ENCODE results near the gene RND3.

Gene RND3

DNA sequence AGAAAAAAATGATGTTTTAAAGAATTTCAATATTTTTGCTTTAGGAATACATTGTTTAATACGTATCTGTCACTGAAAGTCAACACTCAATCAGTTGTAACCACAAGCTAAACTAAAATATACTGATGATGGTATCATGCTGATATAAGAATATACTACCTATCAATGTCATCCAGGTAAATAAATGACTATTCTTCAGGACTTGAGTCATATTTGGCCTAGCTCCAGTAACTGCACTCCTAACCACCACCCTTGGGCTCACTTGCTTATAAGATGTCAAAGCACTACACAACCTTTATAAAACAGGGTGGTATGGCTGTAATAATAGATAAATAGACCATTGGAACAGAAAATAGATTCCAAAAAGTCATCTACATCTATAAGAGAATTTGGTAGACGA is 48.8 kb downstream of the RND3 start:
- no peak for FAIRE-seq

DNA sequence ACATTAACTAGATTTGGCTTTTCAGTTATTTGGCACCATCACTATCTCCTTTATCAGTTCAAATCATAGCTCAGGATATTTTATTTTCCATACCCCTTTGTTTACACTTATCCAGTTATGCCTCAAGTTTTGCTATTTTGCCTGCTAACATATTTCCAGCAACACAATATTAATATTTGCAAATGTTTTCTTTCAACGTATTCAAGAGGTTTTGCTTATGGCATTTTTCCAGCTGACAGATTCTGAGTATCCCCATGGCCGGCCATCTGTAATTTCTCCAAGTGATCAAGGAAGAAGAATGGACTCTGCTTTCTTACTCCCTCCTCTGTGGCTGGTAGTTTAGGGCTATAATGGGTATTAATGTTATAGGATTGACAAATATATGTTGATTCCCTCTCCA is 49.4 kb downstream of the RND3 start:
- no peak for FAIRE-seq

DNA sequence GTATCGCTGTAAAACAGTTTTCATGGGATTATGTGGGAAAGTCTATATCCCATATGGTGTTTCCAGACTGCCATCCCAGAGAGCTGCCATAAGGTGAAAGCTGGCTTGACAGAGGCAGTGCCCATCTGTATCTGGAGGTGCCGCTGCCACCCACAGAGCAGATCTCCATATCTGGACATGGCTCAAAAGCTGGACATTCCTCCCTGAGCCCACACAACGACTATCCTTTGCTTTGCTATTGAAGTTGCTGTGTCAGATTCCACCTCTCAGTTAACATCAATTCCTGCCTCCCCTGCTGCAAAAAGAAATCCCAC is 55.2 kb downstream of the RND3 start:
- no peak for FAIRE-seq

DNA sequence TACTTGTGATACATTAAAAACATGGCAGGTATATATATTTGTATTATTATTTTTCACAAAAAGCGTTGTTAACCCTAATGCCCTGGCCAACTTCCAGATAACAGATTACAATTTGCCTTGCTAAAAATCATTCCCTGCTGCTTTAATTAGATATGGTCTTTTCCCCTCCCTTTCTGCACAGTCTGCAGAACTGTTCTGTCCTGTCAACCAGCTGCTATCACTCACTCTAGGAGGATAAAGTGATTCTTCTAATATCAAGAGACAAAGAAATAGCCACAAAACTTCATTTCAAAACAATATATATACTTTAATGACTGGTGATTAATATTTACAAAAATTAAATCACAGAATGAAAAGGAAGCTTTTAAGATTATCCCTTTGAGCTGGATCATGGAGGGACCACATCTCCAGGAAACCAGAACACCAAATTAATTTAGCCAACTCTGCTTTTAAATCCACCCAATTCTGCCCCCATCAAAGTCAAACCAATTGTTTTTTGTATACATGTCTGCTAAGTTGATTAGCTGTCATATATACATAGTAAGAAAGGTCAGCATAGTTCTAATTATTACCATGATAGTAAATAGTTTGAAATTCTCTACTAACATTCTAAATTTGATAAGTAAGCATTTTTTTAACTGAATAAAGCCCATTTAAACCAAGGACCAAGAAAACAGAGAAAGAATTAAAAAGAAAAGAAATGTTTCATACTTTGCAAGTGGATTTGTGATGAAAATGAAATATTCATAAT is 55.7 kb downstream of the RND3 start:
- FAIRE-seq: no peak

DNA sequence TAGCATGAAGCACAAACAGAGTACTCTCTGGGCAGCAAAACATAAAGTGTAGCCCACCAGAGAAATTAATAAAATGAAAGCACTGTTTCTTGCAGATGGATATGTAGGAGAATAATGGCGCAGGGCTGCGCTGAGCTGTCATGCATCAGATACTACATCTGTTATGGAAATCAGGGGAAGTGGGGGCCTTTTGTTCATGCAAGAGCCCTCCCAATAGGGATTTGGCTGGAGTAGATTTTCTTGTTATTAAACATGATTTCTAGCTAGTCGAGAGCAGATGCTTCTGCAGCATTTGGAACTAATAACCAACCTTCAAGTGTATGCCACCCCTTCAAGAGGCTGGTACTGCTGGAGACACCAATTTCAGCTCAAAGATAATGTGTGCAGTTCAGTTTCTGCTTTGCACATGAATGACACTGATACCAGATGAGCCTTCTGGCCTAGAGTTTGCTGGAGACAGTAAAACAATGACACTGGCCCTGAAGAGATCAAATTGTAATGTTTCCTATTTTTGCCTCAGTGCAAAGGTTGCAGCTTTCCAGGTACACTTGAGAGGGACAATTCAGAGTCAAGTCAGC is 58.0 kb downstream of the RND3 start:
- no peak for FAIRE-seq

DNA sequence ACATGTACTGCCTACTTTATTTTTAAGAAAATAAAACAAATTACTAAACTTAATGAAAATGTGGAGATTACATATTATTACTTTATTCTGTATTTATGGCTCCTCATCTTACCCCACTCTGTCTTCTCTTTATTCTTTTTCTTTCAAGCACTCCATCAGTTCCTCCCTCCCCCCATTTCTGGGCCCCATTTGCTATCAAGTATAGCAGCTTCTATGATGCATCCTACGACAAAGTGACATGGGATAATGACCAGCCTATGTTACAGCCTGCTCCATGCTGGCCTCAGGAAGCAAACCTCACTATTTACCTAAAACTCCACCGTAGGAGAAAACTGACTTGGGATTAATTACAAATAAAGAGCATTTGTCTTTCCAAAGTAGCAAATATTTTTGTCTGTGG is 58.8 kb downstream of the RND3 start:
- FAIRE-seq: no peak

DNA sequence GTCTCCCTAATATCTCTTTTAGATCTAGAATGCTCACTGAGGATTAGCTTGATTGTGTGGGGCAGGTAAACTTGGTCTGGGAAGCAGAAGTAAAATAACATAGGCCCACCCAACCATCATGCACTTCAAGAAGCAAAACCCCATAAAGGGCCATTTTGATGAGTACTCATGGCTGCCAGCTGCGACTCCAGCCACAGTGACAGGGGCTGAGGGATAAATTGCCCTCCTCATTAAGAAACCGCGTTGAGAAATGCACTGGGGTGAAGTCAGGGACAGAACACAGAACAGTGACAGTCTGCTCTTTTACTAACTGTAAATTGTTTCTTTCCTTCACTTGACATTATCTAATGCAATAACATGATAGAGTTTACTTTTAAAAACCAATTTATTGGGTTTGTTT is 60.2 kb downstream of the RND3 start:
- no peak for FAIRE-seq

DNA sequence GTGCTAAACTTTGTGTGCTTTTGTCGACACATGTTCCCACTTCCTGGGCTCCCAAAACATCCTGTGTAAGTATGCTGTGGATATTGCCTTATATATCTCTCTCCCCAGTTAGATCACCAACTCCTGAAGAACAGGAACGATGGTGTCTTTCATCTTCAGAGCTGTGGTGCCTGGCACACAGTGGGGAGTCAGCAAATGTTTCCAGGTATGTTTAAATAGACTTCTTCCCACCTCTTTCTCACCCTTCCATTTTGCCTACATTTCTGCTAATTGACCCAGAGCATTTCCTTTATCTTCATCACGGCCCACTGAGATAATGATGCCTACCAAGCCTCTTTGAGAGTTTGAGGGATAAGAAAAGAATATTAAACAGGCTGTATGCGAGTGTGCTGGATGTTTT is 60.7 kb downstream of the RND3 start:
- FAIRE-seq: no peak

DNA sequence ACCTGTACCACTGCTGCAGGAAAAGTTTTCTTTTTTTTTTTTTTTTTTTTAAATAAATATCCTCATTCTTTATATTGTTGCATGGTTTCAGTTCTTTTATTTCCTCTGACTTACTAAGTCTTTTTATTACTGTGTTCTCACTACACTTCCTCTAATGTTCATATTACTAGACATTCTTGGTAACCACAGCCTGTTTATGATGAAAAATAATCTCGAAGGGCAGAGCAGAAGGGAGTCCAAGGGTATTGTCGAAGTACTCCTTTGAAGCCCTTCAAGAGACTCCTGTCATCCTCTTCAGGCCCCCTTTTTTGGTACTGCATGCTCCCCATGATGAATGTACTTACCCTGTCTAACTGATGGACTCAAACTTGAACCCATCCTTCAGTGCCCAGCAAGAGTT is 61.2 kb downstream of the RND3 start:
- FAIRE-seq: no peak

DNA sequence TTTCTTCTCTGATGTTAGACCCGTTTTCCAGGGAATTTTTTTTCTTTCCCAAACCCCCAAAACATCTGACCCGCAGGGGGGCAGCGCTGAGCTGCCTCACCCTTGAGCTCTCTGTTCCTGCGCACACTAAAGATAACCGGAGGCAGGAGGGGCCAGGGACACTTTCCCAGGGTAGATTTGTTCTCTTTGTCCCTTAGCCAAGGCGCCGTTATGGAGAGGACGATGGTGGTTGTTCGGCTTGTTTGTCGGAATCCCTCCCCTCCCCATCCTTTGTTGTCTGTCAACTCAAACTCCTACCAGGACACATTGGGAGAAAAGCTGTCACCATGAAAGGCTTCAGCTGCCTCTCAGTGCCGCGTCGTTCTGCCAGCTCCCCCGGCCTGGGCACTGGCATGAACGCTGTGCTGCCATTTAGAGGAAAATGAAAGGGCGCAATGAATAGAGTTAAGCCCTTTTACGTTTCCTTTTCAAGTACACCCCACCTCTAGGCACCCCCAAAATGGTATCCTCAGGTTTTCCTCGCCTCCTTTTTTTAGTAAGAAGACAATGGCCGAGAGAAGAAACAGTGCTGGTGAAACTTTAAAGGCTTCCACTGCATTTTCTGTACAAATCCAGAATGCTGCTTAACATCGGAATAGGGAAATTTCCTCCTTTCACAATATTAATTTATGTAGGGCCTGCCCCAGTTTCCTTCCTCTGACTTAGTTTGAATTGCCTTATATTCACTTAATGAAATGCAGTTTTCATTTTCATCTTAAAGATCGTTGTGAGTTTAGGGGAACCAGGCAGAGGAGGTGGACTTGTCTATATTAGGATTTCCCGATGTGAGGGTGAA is 62.1 kb downstream of the RND3 start:
- FAIRE-seq: no peak

DNA sequence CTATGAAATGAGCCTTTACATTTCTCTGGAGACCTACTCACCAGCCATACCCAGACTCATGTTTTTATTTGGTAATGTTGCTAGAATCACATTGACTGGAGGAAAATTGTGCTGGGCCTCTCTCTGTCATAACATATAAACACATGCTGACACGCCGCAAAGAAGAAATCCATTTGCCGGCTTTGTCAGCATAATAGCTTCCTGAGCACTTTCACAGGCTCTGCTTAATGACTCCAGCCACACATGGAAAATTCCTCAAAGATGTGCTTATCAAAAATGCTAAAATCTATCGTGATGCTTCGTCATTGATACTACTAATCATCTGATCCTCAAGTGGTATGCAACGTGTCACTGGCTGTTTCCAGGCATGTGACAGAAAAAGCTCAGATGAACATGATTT is 63.1 kb downstream of the RND3 start:
- FAIRE-seq: no peak

DNA sequence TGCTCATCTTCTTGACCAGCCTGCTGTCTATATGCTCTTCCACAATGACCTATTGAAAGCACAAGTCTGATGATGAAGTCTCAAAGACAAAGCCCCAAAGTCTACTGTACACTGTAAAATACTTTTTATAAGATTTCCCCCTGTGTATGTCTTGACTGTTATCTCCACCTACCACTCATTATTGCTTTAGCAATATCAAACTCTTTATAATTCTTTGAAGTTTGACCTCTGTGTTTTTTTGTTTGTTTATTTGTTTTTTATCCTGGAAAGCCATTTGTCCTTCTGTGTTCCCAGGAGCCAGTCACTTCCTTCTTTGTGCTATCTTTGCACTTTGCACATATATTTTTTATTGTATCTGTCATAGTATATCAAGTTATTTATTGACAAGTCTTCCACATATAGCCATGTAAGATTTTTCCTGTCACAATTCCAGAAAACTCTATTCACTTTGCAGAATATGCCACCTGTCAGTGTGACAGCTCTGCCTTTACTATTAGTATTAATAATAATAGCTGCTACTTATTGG is 66.3 kb downstream of the RND3 start:
- FAIRE-seq: no peak

DNA sequence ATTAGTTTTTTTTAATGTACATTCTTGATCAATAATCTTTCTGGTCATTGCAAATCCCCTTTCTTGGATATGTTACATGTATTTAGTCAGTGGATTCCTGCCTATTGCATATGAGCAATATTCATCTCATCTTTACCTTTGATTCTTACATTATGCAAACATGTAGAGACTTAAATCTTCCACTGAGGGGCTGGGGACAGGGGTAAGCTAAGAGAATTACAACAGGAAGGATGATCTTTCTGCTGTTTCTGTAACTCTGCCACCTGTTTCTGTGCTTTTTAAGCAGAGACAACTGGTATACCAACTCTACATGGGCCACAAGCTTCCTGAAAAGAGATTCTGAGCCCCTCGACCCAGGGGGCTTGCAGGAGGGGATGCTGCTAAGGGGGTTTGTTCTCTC is 68.6 kb downstream of the RND3 start:
- FAIRE-seq: no peak

Measured in TTC549 (cell line).